GM04503 (cell line): Measurements from ENCODE around the gene PTPRD.

ENCODE experiments used
- DNase-seq: peaks from one replicate; pipeline ENCODE4 v3.0.0-alpha.2; 2012; ENCODE audit warnings: low read depth

The PTPRD gene

GRCh38 chr9:9612270-9612669 lies 1000.5 kb downstream of the PTPRD start:
- no peak for DNase-seq

- no peak for DNase-seq
Observed at GRCh38 chr9:9605681-9606080, 1007.1 kb downstream of the PTPRD start.

- no peak for DNase-seq
Observed at GRCh38 chr9:9603345-9603744, 1009.5 kb downstream of the PTPRD start.

DNA sequence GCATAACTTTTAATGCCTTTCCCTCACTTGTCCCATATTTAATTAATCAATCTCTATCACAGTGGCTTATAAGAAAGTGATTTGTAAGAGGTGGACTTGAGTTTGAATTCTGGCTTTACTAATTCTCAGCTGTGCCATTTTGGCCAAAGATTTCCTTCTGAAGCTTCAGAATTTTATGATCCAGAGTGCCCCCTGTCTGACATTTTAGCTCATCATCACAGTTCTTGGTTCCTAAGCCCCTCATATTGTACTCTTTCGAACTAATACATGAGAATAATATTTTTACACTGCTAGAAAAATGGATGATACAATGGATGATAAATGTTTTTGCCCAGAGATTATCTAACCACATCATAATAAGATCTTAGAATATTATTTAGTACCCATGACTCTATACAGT lies 1014.1 kb downstream of the PTPRD start:
- DNase-seq = no peak

DNA sequence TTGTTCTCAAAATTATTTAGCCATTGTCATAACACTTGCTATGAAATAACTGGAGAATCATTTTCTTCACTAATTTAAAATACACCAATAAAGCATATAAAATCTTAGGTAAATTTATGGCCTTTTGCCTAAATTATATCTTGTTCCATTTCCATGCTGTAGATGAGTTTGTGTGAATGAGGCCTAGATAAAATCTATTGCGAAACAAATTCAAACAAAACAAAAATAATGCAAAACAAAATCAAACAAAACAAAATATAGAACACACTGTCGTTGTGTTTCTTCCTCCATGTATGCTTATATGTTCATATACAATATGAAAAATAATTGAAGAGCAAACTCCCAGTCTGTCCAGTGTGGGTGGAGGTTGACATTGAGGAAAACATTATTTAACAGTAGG lies 1020.7 kb downstream of the PTPRD start:
- no peak for DNase-seq

GRCh38 chr9:9585920-9586319 lies 1026.9 kb downstream of the PTPRD start:
- no peak for DNase-seq

- DNase-seq = no peak
Observed at GRCh38 chr9:9574080-9574479, 1038.7 kb downstream of the PTPRD start.

DNA sequence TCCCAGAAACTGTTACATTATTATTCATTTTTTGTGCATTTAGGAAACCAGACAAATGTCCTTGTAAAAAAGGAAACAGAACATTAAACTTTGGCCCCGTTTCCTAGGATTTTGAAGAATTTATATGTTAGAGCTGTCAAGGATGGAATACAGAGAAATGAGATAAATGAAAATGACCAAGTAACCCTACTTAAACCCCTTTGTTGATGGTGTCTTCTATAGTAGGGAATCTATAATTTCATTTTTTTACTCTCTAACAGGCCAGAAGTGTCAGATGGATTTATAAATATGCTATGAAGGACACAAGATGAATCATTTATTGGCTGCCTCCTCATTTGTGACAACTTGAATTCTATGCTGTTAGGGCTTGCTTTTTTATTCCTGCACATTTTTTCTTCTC lies 1047.1 kb downstream of the PTPRD start:
- no peak for DNase-seq

DNA sequence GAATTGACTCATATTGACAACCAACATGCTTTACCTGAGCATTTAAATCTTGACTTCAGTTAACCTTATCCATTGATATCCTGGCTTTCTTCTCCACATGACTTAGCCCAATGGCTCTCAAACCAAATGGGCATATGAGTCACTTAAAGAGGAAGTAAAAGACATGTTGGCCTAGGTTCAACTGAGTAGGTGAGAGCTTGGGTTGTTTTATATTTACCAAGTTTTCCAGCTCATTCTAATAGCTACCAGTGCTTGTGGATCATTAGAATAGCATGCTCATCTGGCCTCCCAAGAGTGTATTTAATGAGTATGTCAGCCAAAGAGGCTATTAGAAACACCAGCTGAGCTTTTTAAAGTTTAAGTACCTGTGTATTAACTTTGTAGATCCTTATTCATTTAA lies 1049.0 kb downstream of the PTPRD start:
- DNase-seq = no peak

DNA sequence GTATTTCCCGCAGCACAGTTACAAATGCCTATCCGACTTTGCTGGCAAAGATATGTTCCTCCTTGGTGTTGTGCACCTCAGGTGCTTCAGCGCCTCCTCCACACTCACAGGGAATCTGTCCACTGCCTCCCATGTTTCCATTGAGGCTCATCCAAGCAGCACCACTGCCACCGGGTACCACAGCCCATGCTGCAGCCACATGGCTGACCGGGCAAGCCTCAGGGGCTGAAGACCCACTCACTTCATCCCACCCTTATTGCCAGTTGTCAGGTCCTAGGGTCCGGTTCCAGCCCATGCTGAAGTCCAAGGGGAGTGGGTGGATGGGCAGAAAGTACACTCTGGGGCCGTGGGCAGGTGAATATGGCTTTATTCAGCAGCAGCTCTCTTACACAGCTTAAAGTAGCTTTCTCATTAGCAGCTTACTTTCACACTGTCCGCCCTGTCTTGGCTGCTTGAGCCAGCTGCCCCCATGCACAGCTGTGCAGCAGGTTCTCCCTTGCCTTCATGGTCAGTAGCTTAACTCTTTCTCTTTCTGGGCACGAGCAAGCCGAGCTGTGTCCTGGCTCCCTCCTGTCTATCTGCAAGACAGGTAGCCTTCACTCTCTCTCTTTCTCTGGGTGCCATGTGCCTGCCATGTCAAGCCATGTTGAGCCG lies 1052.3 kb downstream of the PTPRD start:
- DNase-seq = no peak

DNA sequence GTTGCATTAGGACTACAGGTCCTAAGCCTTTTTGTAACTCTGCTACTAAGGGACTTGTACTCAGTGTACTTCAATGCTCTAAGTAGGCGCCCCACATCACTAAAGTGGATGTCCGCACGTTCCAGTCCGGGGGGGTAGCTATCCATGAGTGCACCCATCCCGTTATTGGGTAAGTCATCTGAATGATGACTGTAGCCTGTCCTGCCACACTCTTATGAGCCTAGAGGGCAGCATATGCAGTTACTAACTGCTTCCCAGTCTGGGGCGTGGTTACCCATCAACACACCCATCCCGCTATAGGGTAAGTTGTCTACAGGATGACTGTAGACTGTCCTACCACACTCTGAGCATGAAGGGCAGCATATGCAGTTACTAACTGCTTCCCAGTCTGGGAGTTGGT lies 1053.9 kb downstream of the PTPRD start:
- no peak for DNase-seq

- DNase-seq = no peak
Observed at GRCh38 chr9:9557804-9558334, 1054.9 kb downstream of the PTPRD start.

DNA sequence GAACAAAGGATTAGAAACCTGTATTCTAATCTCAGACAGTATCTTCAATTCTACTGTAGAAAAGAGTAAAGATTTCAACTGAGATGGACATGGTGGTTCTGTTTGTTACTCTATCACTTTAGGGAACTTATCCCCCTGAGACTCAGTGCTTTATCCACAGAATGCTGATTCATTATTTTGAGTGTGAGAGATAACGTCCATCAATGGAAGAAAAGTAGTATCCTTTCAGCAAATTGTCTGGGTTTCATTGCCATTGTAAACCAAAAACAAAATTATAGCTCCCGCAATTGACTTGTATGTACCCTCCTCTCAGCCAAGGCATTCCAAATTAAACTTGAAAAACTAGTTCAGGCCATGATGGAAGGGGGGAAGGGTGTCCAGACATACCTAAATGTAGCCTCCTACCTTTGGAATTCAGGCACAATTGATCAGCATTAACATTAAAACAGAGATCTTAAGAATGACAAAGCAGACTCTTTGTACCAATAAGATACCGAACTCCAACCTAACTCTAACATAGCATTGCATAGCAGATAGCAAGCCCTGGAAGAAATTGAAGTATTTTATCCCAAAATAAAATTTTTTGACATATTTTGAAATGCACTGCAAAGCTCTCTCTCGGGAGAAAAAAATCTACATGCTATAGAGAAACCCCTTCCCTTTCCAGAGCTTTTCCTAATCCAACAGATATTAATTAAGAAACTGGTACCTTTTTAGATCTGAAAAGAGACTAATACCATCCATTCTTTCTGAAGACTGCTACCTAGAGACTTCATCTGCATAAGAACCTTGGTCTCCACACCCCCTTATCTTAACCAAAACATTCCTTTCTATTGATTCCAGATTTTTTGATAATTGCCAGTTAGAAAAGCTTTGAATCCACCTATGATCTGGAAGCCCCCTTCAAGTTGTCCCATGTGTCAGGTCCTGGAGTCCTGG lies 1055.7 kb downstream of the PTPRD start:
- DNase-seq = no peak

GRCh38 chr9:9552665-9553064 lies 1060.1 kb downstream of the PTPRD start:
- DNase-seq = no peak

DNA sequence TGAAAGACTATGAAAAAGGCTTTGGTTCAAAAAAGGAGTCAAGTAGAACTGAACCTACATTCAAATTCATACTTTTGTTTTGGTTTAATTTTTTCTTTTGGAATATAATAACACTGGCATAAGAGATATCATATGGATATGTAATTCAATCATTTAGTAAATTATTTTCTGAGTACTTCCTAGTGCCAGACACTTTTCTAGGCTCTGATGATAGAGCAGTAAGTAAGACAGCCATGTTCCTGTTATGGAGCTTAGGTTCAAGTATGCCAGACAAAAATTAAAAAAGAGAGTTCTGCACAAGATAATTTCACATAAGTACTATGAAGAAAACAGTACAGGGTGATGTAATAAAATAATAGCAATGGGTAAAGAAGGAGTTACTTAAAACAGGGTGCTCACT lies 1074.0 kb downstream of the PTPRD start:
- DNase-seq = no peak

- no peak for DNase-seq
Observed at GRCh38 chr9:9538356-9538755, 1074.4 kb downstream of the PTPRD start.

- no peak for DNase-seq
Observed at GRCh38 chr9:9536523-9536922, 1076.3 kb downstream of the PTPRD start.

- DNase-seq = no peak
Observed at GRCh38 chr9:9523476-9524139, 1089.2 kb downstream of the PTPRD start.

DNA sequence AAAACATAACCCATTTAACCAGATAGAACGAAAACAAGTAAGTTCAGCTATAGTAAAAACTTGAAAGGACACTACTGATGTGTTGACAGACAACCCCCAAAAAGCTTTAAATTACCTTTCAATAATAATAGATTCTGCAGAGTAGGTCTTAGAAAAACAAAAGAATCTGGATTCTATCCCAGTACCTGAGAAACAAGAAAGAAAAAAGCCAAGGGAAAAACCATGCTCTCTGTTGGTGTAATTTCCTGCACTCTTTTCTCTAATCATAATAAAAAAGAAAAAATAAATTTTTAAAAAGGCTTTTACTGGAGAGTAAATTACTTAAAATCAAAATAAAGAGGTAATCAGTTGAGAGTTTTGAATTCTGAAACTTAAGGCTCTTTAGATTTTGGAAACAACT lies 1090.4 kb downstream of the PTPRD start:
- DNase-seq = no peak

DNA sequence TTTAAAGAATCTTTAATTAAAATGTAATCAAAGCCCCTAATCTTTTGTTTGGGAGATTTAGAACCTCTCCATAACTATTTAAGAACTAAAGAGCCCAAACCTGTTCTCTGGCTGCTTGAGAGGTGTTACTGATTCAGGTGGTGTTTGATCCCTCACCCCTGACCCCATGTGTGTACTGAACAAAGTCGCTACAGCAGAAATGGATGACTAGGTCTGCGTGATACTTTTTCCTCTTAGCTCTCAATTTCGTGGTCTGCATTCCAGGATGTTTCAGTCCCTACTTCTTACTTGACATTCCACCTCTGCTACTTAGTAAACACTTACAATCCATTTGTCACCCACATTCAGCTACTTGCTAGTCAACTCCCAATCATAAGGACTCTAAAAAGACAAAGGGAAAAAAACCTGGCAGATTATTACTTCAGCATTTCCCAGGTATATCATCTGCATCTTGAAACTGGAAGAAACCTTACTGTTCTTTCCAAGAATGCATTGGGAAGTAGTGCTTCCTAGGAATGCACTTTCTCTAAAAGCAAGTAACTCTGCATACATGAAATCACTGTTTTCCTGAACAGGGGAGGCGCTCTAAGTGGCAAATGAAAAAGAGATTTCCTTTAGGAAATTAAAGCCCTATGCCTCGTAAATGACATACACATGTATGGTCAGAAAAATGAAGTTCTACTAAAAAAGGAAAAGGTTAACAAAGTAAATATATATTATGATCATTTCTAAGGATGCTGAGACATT lies 1091.6 kb downstream of the PTPRD start:
- no peak for DNase-seq

- no peak for DNase-seq
Observed at GRCh38 chr9:9504869-9505268, 1107.9 kb downstream of the PTPRD start.

DNA sequence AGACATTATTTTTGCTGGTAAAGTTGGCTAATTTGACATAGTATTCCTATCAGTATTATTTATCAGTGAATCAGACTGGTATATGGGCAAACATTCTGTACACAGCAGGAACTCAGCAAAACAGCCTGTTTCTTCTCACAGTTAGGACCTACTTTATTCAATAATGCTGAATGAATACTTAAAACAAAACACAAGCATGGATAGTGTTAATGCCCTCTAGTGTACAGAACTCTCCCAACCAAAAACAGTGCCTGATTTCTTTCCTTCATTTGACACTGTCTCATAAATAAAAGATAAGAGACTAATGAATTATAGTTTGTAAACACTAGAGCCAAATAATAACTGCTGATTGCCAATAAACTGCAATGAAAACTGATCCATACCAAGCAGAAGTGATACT lies 1113.3 kb downstream of the PTPRD start:
- DNase-seq = no peak
